ENCODE measurements around the gene PTPRN2. TPM values are rescaled to one million over a fixed set of nuclear protein-coding genes. Genes with fewer than 3 reads are reported as not detected.

PTPRN2 gene
- total and polyA plus RNA-seq, 2 donors (not counting 3 experiments of a cell fraction or from before 2014, with no cell fraction given) = 0.62 to 0.88 TPM

DNA sequence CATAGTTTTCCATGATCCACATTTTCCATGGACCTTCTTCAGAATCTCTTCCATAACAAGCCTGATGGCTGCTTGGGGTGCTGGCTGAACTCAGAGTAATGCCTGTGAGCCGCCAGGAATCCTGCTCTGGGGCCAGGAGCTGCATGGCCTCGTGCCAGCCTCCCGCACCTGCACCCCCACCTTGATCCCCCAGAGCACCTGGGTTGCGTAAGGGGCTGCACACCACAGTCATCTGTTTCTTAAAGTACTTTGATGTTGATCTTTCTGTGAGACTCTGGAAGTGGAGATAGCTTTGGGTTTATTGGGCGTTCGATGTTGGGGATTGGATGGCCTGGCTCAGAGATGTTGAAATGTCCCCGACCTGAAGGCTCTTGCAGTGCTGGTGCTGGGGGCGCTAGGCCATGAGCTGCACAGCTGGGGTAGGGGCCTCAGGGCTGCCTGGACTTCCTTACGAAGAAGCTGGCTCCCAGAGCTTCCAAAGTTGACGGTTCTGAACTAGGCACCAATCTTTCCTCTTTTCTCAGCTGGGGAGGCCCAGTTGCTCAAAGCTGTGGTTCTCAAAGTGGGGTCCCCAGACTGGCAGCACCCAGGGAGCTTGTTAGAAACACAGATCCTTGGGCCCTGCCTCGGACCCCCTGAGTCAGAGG is 716.9 kb downstream of the PTPRN2 start:
- H3K79me2 ChIP-seq (ENCODE audit: control insufficient read depth, insufficient read depth, low read length) = no peaks in the 10 kb centered on the region
- H3K4me3 ChIP-seq (replicated peaks in 1 of 3; ENCODE audit: insufficient read depth in 1 of 3, low read depth in 1 of 3, low read length in 3 of 3) = no peak overlapping the region
- H4K20me1 ChIP-seq (replicated peaks; ENCODE audit: control insufficient read depth, extremely low read depth, insufficient read depth, low read length) = no peaks in the 10 kb centered on the region
- no peak overlapping the region for H2AFZ ChIP-seq (ENCODE audit: low read depth, low read length)
- intact Hi-C loops (cut with micrococcal nuclease) (no loop called here), dilution Hi-C loops (cut with MboI; ENCODE audit: extremely low pct_ligation_motif_present, low sequenced_read_pairs) (no loop called here)
- POLR2A ChIA-PET = no interaction called here
- H3K9me3 ChIP-seq (replicated peaks; ENCODE audit: control insufficient read depth, insufficient read depth, low read length) = no peaks in the 10 kb centered on the region
- BruUV-seq (replicated peaks) = no TSS peak
- no peak overlapping the region for H3K4me2 ChIP-seq (ENCODE audit: insufficient read depth, low read length)
- FAIRE-seq = no peak
- no peak overlapping the region for H3K9ac ChIP-seq (replicated peaks; ENCODE audit: extremely low read depth, insufficient read depth, low read length)
- CTCF ChIA-PET = no interaction called here
- no peak for DNase-seq (ENCODE audit: low read depth, low spot score)
- H3K27ac ChIP-seq (ENCODE audit: insufficient read depth, low read depth, low read length) = no peak overlapping the region
- H3K9me1 ChIP-seq (replicated peaks; ENCODE audit: control insufficient read depth, extremely low read depth, insufficient read depth, low read length) = no peaks in the 10 kb centered on the region
- no peaks in the 10 kb centered on the region for H3K4me1 ChIP-seq (ENCODE audit: control insufficient read depth, extremely low read depth, insufficient read depth, low read length)
- no peaks in the 10 kb centered on the region for H3K36me3 ChIP-seq (ENCODE audit: control insufficient read depth in 2 of 2, extremely low read depth in 1 of 2, insufficient read depth in 2 of 2, low read length in 2 of 2)
- no peak for TF ChIP-seq POLR2AphosphoS5 (IDR thresholded peaks at IDR 0.05; ENCODE audit: insufficient read depth, low read depth, low read length)
- TF ChIP-seq, protein P1, sequence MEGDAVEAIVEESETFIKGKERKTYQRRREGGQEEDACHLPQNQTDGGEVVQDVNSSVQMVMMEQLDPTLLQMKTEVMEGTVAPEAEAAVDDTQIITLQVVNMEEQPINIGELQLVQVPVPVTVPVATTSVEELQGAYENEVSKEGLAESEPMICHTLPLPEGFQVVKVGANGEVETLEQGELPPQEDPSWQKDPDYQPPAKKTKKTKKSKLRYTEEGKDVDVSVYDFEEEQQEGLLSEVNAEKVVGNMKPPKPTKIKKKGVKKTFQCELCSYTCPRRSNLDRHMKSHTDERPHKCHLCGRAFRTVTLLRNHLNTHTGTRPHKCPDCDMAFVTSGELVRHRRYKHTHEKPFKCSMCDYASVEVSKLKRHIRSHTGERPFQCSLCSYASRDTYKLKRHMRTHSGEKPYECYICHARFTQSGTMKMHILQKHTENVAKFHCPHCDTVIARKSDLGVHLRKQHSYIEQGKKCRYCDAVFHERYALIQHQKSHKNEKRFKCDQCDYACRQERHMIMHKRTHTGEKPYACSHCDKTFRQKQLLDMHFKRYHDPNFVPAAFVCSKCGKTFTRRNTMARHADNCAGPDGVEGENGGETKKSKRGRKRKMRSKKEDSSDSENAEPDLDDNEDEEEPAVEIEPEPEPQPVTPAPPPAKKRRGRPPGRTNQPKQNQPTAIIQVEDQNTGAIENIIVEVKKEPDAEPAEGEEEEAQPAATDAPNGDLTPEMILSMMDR (IDR thresholded peaks at IDR 0.05; ENCODE audit: extremely low read depth in 1 of 2, insufficient read depth in 1 of 2, low read depth in 1 of 2, low read length in 2 of 2) = no peak
- TF ChIP-seq FOS (IDR thresholded peaks at IDR 0.05; ENCODE audit: borderline replicate concordance, insufficient read depth, low read length) = no peak
- TF ChIP-seq, protein P2, sequence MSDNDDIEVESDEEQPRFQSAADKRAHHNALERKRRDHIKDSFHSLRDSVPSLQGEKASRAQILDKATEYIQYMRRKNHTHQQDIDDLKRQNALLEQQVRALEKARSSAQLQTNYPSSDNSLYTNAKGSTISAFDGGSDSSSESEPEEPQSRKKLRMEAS (IDR thresholded peaks at IDR 0.05; ENCODE audit: insufficient read depth, insufficient read length) = no peak
- no peak for TF ChIP-seq MYC (IDR thresholded peaks at IDR 0.05; ENCODE audit: low read depth, low read length)
- no peak for TF ChIP-seq POLR2A (IDR thresholded peaks at IDR 0.05; ENCODE audit: low read depth, low read length)
- no peak for TF ChIP-seq JUN (IDR thresholded peaks at IDR 0.05; ENCODE audit: borderline replicate concordance, insufficient read depth, insufficient read length, low read depth)
- no peak for TF ChIP-seq GATA2 (IDR thresholded peaks at IDR 0.05; ENCODE audit: insufficient read depth, insufficient read length, low read depth, low read length)
- no peak for TF ChIP-seq EZH2 (IDR thresholded peaks at IDR 0.05; ENCODE audit: borderline replicate concordance, low read depth, low read length, severe bottlenecking)
- no peaks in the 10 kb centered on the region for H3K27me3 ChIP-seq (ENCODE audit: control insufficient read depth in 2 of 2, insufficient read depth in 2 of 2, low read length in 2 of 2)

Measured in endothelial cell of umbilical vein (primary cell).